ENCODE data around the gene KLHL2. TPM values are rescaled to one million over a fixed set of nuclear protein-coding genes. Genes with fewer than 3 reads are reported as not detected.

The KLHL2 gene
- total RNA-seq, 1 experiment from 2014 or later = 12.4 TPM

DNA sequence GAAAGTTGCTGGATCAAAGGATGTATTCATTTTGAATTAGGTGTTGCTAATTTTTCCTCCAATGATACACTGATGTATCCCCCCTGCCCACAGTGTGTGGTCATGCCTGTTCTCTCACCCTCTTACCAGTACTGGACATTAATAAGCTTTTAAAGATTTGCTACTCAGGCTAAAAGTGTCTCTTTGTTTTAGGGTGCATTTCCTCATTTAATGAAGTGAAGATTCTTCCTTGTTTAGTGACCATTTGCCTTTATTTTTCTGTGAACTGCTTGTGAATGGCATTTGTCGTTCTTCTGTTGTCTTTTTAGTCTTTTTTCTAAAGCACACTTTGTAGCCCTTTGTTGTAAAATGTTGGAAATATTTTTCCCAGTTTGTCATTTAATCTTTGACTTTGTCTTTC is 125.1 kb downstream of the KLHL2 start:
- H3K27me3 Mint-ChIP-seq (ENCODE audit: low read depth) = no peaks in the 10 kb centered on the region

More for the DNA sequence above, 125.1 kb downstream of the KLHL2 start:
- DNase-seq (ENCODE audit: low spot score) (no peak), ATAC-seq (no peak)
- ChIA-PET POLR2A (no interaction called here), CTCF (interaction anchor here (1.2 kb wide), 1 partner anchor 201 kb away, joined by 9 read pairs; no protein-coding TSS in a partner anchor)
- no peaks in the 10 kb centered on the region for H3K9me3 Mint-ChIP-seq
- no peak for TF ChIP-seq NFE2L1 (CRISPR knock-in tag; IDR thresholded peaks at IDR 0.05)
- TF ChIP-seq, protein P1, sequence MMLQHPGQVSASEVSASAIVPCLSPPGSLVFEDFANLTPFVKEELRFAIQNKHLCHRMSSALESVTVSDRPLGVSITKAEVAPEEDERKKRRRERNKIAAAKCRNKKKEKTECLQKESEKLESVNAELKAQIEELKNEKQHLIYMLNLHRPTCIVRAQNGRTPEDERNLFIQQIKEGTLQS (CRISPR knock-in tag; conservative IDR thresholded peaks at IDR 0.05) = no peak
- TF ChIP-seq SOX15 (CRISPR knock-in tag; IDR thresholded peaks at IDR 0.05) = no peak
- TF ChIP-seq, protein P2, sequence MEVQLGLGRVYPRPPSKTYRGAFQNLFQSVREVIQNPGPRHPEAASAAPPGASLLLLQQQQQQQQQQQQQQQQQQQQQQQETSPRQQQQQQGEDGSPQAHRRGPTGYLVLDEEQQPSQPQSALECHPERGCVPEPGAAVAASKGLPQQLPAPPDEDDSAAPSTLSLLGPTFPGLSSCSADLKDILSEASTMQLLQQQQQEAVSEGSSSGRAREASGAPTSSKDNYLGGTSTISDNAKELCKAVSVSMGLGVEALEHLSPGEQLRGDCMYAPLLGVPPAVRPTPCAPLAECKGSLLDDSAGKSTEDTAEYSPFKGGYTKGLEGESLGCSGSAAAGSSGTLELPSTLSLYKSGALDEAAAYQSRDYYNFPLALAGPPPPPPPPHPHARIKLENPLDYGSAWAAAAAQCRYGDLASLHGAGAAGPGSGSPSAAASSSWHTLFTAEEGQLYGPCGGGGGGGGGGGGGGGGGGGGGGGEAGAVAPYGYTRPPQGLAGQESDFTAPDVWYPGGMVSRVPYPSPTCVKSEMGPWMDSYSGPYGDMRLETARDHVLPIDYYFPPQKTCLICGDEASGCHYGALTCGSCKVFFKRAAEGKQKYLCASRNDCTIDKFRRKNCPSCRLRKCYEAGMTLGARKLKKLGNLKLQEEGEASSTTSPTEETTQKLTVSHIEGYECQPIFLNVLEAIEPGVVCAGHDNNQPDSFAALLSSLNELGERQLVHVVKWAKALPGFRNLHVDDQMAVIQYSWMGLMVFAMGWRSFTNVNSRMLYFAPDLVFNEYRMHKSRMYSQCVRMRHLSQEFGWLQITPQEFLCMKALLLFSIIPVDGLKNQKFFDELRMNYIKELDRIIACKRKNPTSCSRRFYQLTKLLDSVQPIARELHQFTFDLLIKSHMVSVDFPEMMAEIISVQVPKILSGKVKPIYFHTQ (CRISPR knock-in tag; IDR thresholded peaks at IDR 0.05) = no peak
- TF ChIP-seq SMAD3 (CRISPR knock-in tag; IDR thresholded peaks at IDR 0.05; ENCODE audit: borderline replicate concordance) = no peak
- no peak for TF ChIP-seq SMAD4 (CRISPR knock-in tag; IDR thresholded peaks at IDR 0.05)
- TF ChIP-seq KAT7 (CRISPR knock-in tag; IDR thresholded peaks at IDR 0.05; ENCODE audit: borderline replicate concordance) = no peak
- no peak for TF ChIP-seq JAZF1 (CRISPR knock-in tag; IDR thresholded peaks at IDR 0.05)
- TF ChIP-seq, protein P3, sequence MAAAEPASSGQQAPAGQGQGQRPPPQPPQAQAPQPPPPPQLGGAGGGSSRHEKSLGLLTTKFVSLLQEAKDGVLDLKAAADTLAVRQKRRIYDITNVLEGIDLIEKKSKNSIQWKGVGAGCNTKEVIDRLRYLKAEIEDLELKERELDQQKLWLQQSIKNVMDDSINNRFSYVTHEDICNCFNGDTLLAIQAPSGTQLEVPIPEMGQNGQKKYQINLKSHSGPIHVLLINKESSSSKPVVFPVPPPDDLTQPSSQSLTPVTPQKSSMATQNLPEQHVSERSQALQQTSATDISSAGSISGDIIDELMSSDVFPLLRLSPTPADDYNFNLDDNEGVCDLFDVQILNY (CRISPR knock-in tag; IDR thresholded peaks at IDR 0.05) = no peak
- TF ChIP-seq FOXP1 (CRISPR knock-in tag; IDR thresholded peaks at IDR 0.05; ENCODE audit: borderline replicate concordance) = no peak
- no peak for TF ChIP-seq ZNF219 (CRISPR knock-in tag; IDR thresholded peaks at IDR 0.05; ENCODE audit: borderline replicate concordance)
- TF ChIP-seq, protein P4, sequence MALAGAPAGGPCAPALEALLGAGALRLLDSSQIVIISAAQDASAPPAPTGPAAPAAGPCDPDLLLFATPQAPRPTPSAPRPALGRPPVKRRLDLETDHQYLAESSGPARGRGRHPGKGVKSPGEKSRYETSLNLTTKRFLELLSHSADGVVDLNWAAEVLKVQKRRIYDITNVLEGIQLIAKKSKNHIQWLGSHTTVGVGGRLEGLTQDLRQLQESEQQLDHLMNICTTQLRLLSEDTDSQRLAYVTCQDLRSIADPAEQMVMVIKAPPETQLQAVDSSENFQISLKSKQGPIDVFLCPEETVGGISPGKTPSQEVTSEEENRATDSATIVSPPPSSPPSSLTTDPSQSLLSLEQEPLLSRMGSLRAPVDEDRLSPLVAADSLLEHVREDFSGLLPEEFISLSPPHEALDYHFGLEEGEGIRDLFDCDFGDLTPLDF (CRISPR knock-in tag; IDR thresholded peaks at IDR 0.05) = no peak
- TF ChIP-seq, protein P5, sequence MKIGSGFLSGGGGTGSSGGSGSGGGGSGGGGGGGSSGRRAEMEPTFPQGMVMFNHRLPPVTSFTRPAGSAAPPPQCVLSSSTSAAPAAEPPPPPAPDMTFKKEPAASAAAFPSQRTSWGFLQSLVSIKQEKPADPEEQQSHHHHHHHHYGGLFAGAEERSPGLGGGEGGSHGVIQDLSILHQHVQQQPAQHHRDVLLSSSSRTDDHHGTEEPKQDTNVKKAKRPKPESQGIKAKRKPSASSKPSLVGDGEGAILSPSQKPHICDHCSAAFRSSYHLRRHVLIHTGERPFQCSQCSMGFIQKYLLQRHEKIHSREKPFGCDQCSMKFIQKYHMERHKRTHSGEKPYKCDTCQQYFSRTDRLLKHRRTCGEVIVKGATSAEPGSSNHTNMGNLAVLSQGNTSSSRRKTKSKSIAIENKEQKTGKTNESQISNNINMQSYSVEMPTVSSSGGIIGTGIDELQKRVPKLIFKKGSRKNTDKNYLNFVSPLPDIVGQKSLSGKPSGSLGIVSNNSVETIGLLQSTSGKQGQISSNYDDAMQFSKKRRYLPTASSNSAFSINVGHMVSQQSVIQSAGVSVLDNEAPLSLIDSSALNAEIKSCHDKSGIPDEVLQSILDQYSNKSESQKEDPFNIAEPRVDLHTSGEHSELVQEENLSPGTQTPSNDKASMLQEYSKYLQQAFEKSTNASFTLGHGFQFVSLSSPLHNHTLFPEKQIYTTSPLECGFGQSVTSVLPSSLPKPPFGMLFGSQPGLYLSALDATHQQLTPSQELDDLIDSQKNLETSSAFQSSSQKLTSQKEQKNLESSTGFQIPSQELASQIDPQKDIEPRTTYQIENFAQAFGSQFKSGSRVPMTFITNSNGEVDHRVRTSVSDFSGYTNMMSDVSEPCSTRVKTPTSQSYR (CRISPR knock-in tag; IDR thresholded peaks at IDR 0.05) = no peak
- TF ChIP-seq, protein P6, sequence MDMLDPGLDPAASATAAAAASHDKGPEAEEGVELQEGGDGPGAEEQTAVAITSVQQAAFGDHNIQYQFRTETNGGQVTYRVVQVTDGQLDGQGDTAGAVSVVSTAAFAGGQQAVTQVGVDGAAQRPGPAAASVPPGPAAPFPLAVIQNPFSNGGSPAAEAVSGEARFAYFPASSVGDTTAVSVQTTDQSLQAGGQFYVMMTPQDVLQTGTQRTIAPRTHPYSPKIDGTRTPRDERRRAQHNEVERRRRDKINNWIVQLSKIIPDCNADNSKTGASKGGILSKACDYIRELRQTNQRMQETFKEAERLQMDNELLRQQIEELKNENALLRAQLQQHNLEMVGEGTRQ (CRISPR knock-in tag; IDR thresholded peaks at IDR 0.05) = no peak
- TF ChIP-seq TEAD1 (CRISPR knock-in tag; IDR thresholded peaks at IDR 0.05) = no peak
- no peak for TF ChIP-seq ETV6 (CRISPR knock-in tag; IDR thresholded peaks at IDR 0.05)
- no peak for TF ChIP-seq OVOL2 (CRISPR knock-in tag; IDR thresholded peaks at IDR 0.05; ENCODE audit: borderline replicate concordance)
- TF ChIP-seq, protein P7, sequence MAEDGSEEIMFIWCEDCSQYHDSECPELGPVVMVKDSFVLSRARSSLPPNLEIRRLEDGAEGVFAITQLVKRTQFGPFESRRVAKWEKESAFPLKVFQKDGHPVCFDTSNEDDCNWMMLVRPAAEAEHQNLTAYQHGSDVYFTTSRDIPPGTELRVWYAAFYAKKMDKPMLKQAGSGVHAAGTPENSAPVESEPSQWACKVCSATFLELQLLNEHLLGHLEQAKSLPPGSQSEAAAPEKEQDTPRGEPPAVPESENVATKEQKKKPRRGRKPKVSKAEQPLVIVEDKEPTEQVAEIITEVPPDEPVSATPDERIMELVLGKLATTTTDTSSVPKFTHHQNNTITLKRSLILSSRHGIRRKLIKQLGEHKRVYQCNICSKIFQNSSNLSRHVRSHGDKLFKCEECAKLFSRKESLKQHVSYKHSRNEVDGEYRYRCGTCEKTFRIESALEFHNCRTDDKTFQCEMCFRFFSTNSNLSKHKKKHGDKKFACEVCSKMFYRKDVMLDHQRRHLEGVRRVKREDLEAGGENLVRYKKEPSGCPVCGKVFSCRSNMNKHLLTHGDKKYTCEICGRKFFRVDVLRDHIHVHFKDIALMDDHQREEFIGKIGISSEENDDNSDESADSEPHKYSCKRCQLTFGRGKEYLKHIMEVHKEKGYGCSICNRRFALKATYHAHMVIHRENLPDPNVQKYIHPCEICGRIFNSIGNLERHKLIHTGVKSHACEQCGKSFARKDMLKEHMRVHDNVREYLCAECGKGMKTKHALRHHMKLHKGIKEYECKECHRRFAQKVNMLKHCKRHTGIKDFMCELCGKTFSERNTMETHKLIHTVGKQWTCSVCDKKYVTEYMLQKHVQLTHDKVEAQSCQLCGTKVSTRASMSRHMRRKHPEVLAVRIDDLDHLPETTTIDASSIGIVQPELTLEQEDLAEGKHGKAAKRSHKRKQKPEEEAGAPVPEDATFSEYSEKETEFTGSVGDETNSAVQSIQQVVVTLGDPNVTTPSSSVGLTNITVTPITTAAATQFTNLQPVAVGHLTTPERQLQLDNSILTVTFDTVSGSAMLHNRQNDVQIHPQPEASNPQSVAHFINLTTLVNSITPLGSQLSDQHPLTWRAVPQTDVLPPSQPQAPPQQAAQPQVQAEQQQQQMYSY (CRISPR knock-in tag; IDR thresholded peaks at IDR 0.05) = no peak
- TF ChIP-seq, protein P8, sequence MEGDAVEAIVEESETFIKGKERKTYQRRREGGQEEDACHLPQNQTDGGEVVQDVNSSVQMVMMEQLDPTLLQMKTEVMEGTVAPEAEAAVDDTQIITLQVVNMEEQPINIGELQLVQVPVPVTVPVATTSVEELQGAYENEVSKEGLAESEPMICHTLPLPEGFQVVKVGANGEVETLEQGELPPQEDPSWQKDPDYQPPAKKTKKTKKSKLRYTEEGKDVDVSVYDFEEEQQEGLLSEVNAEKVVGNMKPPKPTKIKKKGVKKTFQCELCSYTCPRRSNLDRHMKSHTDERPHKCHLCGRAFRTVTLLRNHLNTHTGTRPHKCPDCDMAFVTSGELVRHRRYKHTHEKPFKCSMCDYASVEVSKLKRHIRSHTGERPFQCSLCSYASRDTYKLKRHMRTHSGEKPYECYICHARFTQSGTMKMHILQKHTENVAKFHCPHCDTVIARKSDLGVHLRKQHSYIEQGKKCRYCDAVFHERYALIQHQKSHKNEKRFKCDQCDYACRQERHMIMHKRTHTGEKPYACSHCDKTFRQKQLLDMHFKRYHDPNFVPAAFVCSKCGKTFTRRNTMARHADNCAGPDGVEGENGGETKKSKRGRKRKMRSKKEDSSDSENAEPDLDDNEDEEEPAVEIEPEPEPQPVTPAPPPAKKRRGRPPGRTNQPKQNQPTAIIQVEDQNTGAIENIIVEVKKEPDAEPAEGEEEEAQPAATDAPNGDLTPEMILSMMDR (IDR thresholded peaks at IDR 0.05) = no peak
- TF ChIP-seq RELA (CRISPR knock-in tag; IDR thresholded peaks at IDR 0.05; ENCODE audit: borderline replicate concordance) = no peak
- H3K36me3 Mint-ChIP-seq = peaks cover 53% of the 10 kb centered on the region
- peak overlapping the region; percentile 93 for H3K27ac Mint-ChIP-seq
- H3K4me1 Mint-ChIP-seq = peaks cover 53% of the 10 kb centered on the region
- H3K4me3 Mint-ChIP-seq = no peak overlapping the region

Data from WTC11 (cell line).